ENCODE results near the gene FAH.

DNA sequence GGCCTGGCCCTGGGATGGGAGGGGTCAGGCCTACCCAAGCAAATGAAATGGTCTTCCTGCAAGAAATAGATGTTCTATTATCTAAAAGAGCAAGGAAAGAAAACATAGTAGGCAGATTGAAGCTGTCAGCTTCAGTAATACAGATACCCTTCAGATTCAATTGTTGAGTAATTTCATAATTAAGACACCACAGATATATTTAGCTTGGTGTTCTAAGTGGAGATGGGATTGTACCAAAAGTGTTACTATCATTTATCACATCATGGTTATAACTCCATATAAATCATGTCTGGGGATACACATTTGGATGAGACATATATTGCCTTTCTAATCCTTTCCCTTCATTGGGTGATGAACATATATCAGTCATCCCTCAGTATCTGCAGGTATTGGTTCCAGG is 41.9 kb upstream of the FAH start:
- TF ChIP-seq EZH2 (IDR thresholded peaks at IDR 0.05; ENCODE audit: borderline replicate concordance, low read depth, low read length, severe bottlenecking): no peak
- TF ChIP-seq, protein P1, sequence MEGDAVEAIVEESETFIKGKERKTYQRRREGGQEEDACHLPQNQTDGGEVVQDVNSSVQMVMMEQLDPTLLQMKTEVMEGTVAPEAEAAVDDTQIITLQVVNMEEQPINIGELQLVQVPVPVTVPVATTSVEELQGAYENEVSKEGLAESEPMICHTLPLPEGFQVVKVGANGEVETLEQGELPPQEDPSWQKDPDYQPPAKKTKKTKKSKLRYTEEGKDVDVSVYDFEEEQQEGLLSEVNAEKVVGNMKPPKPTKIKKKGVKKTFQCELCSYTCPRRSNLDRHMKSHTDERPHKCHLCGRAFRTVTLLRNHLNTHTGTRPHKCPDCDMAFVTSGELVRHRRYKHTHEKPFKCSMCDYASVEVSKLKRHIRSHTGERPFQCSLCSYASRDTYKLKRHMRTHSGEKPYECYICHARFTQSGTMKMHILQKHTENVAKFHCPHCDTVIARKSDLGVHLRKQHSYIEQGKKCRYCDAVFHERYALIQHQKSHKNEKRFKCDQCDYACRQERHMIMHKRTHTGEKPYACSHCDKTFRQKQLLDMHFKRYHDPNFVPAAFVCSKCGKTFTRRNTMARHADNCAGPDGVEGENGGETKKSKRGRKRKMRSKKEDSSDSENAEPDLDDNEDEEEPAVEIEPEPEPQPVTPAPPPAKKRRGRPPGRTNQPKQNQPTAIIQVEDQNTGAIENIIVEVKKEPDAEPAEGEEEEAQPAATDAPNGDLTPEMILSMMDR (IDR thresholded peaks at IDR 0.05; ENCODE audit: borderline replicate concordance, extremely low read depth, low read length, poor library complexity, severe bottlenecking): no peak
